GM12892 (cell line): ENCODE measurements around the gene VPS13D.
"Not testable (repeated sequence)": the region's sequence is repeated elsewhere in the genome, so short reads cannot be mapped to it uniquely, and the experiment has no call there.

Source experiments
- DNase-seq: peaks from one replicate; pipeline ENCODE4 v3.0.0; 2011; ENCODE audit not compliant: insufficient read length
- FAIRE-seq: peaks from 2 replicates; lab custom pipeline; 2011; peaks lifted over from hg19 to GRCh38; lab: Jason Lieb, UNC
- POLR2A ChIP-seq: IDR thresholded peaks from 2 replicates; pipeline ENCODE4 v1.6.1; 2011; ENCODE audit warnings: low read depth, low read length, control low read depth
- POLR2AphosphoS5 ChIP-seq: IDR thresholded peaks from 2 replicates; pipeline ENCODE4 v1.6.1; 2011; ENCODE audit warnings: low read depth, low read length, control low read depth
- TAF1 ChIP-seq: IDR thresholded peaks from 2 replicates; pipeline ENCODE4 v1.6.1; 2011; ENCODE audit warnings: low read depth, mild to moderate bottlenecking, control low read depth, low read length, borderline replicate concordance

VPS13D gene

GRCh38 chr1:12372761-12373160 lies 142.9 kb downstream of the VPS13D start:
- no peak for DNase-seq
- no peak for FAIRE-seq
- no peak for TF ChIP-seq POLR2AphosphoS5
- TF ChIP-seq TAF1, result no peak
- TF ChIP-seq POLR2A, result no peak

GRCh38 chr1:12375133-12375829 lies 145.5 kb downstream of the VPS13D start:
- DNase-seq (no peak), FAIRE-seq (no peak)
- TF ChIP-seq TAF1 (no peak), POLR2AphosphoS5 (no peak), POLR2A (no peak)

GRCh38 chr1:12376236-12377045 lies 146.6 kb downstream of the VPS13D start:
- TF ChIP-seq TAF1, result no peak
- TF ChIP-seq POLR2A, result no peak
- no peak for TF ChIP-seq POLR2AphosphoS5
- FAIRE-seq (no peak), DNase-seq (no peak)

GRCh38 chr1:12380326-12381249 lies 150.8 kb downstream of the VPS13D start:
- no peak for DNase-seq
- no peak for FAIRE-seq
- TF ChIP-seq POLR2AphosphoS5, result no peak
- TF ChIP-seq TAF1, result no peak
- no peak for TF ChIP-seq POLR2A

GRCh38 chr1:12383001-12383400 lies 153.2 kb downstream of the VPS13D start:
- TF ChIP-seq TAF1, result no peak
- no peak for FAIRE-seq
- DNase-seq, result no peak

- FAIRE-seq (no peak), DNase-seq (no peak)
- TF ChIP-seq POLR2A (no peak), TAF1 (no peak), POLR2AphosphoS5 (no peak)
Observed at GRCh38 chr1:12383786-12384185, 154.0 kb downstream of the VPS13D start.

GRCh38 chr1:12384836-12385456 lies 155.1 kb downstream of the VPS13D start:
- FAIRE-seq (no peak), DNase-seq (no peak)
- TF ChIP-seq TAF1, result no peak
- TF ChIP-seq POLR2AphosphoS5, result no peak
- TF ChIP-seq POLR2A, result no peak

- FAIRE-seq (no peak), DNase-seq (no peak)
- no peak for TF ChIP-seq POLR2AphosphoS5
- no peak for TF ChIP-seq POLR2A
- no peak for TF ChIP-seq TAF1
Observed at GRCh38 chr1:12386130-12386529, 156.3 kb downstream of the VPS13D start.

GRCh38 chr1:12387641-12388040 lies 157.8 kb downstream of the VPS13D start:
- FAIRE-seq (no peak), DNase-seq (no peak)
- TF ChIP-seq POLR2A, result no peak
- TF ChIP-seq TAF1, result no peak
- TF ChIP-seq POLR2AphosphoS5, result no peak

- not testable (repeated sequence) for FAIRE-seq, DNase-seq
Observed at GRCh38 chr1:12390296-12390695, 160.5 kb downstream of the VPS13D start.

GRCh38 chr1:12397462-12398450 lies 167.9 kb downstream of the VPS13D start:
- FAIRE-seq (no peak), DNase-seq (no peak)
- no peak for TF ChIP-seq POLR2A
- no peak for TF ChIP-seq TAF1
